GM19452 (cell line): Measurements from ENCODE around the gene MED14.

Source experiments
- ATAC-seq: cut with Tn5 transposase; IDR thresholded peaks from one replicate; pipeline ENCODE4 v1.9.1; 2021; ENCODE audit not compliant: unreplicated experiment

The MED14 gene

DNA sequence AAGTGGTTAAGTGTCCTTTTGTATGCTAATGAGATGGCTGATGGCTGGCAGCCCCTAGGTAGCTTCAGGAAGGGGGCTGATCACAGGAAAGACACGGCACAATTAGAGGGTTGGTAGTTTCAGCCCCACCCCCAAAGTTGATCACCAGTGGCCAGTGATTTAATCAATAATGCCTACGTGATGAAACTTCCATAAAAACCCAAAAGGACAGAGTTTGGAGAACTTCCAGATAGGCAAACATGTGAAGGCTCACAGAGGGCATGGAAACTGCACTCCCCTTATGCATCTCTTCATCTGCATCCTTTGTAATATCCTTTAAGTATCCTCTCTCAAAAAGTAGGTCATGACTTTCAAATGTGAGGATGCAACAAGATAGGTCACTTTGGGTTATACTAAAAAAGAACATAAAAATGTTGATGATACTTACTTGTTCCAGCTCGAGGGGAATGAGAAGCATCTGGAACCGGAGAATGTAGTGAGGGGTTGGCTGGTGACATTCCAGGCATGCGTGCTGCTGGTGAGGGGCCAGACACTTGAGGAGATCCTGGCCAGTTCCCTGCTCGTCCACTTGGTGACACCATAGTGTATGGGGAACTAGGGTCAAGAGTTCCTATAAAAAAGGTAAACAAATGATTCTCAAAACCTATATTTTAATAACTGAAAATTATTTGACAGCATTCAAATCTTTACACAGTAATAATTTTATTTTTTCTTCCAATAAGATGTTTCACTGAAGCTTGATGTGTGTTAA lies 71.3 kb downstream of the MED14 start:
- ATAC-seq, result no peak

DNA sequence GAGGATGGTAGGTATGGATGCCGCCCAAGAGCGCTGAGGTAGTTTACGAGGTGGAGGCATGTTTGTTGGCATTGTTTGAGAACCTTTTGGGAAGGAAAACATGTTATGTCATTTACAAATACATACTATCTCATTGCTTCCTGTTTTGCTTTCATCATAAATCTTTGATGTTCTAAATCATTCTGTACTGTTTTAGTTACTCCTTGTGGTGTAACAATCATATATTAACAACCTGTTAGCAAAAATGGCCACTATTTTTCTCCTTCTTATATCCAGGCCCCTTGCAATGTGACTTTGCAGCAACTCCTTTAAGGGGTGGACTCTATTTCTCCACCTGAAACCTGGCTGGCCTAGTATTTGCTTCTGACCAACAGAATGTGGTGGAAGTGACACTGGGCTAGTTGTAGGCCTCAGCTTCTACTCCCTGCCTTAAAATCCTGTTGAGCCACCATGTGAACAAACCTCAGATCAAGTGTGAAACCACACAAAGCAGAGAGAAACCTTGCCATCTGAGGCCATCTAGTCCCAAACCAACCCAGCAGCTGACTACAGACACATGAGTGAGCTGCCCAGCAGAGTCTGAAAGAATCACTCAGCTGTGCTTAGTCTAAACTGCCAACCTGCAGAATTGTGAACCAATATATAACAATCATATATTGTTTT lies 72.1 kb downstream of the MED14 start:
- peak; percentile 82 for ATAC-seq

DNA sequence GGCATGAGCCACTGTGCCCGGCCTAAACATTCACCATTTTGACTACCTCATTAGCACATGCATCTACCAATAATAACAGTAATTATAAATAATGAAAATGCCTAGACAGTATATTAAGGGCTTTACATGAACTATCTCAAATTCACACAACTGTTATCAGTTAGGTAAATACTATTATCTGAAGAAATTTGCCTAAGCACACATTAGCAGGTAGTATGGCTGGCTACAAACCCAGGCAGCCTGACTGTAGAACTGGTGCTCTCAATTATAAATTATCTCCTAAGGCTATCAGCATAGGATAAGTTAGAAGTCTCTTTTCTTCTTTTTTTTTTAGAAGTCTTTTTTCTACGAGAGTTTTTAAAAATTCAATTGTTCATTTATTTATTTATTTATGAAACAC lies 73.9 kb downstream of the MED14 start:
- ATAC-seq, result no peak

DNA sequence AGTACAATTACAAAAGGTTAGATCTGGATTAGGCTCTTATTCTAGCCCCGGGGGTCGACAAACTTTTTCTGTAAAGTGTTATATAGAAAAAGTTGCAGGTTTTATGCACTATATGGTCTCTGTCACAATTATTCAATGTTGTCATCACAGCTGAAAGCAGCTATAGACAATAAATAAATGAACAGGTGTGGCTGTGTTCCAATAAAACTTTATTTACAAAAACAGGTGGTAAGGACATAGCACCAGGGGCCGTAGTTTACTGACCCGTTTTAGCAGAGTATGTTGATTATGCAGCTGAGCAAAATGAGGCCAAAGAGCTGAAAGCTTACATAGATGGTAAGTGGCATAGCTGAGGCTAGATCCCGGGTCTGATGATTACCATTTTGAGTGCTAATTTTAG lies 75.0 kb downstream of the MED14 start:
- ATAC-seq, result no peak

DNA sequence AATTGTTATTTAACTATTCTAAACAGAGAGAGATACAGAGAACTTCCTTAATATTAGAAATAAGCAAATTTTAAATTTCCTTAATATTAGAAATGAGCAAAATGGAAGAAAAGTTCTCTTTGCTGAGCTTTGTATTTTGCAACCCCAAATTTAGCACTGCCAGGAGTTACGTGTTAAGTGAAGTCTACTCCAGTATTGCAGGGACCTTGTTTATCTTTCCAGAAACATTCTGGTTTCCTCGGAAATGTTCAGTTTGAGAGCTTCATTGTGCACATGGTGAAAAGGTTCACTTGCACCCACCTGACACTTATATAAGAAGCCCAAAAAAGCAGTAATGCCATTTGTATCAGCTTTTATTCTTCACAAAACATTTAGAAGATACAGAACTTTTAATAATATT lies 81.8 kb downstream of the MED14 start:
- ATAC-seq, result no peak

DNA sequence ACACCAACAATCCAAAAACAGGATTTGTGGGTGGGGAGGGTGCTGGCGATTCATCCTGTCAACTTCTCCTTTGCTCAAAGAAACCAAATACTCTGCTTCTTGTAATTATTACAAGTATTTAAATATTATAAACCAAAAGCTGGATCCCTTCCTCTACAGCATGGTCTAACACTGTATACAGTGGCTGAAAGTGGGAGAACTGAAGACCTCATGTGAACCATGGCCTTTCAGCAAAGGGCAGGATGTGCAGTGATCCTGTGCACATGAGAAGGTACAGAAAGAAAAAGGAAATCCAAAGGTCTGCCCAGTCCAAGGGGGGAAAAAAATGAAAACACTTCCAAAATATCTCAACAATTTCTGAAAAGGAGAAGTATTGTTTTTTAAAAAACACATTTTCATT lies 82.7 kb downstream of the MED14 start:
- no peak for ATAC-seq

DNA sequence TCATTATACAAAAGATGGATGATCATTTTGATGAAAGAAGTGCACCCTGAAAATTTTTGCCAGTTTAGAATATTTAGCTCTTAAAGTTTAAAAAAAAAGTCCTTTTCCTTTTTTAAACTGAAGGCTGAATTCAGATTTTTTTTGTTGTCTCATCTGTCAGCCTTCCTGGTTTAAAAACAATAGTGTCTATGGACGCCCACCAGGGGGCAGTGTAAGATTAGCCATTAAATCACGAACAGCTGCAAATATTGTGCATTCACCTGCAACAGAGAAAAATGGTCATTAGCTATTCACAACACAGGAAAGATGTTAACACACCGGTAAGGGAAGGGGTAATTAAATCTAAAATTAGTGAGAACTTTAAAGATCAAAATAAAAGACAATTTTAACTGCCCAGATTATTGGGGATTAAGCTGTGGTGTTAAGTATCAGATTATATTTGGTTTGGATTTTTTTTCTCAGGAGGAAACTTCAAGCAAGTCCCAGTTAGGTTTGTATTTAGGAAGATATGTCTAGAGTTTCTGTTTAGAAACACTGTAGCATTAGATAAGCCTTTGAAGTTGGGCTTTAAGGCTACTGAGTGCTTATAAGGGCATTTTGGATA lies 83.6 kb downstream of the MED14 start:
- no peak for ATAC-seq

DNA sequence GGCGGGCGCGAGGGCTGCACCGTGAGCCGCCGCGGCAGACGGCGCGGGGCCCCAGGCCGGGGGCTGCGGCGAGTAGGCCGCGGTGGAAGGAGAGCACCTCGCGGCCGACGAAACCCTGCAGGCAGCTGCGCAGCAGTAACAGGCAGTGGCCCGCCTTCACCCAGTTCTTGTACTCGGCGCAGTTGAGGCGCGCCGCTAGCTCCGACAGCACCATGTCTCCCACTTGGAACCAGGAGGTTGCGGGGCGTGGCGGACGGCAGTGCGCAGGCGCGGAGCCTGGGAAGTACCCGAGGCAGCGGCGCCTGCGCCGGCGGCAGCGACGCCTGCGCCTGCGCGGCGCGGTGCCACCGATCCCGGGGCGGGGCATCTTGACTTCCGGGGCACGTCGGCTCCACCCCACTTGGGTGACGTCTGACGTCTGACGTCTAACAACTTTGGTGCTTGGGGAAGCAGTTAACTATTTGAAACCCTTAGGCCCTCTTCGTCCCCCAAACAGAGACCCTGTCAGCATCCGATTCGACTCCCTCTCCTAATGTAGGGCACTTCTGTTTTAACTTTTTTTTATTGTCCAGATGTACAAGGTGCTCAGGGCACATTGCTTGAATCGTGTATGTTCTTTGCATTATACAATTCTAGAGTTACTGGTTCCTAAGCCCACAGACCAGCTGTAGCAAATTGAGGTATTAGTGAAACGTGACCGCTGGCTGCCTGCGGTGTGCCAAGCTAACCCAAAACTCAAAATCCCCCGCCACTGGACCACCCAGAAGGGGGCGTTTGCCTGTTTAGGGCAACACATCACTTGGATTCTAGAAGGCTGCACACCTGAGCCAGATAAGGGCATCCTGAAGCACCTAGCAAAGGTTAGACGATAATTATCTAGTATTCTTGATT lies 87.8 kb downstream of the MED14 start, which contains the start of gene CXorf38:
Gene CXorf38, minus strand, starts transcription at position 255 of the 891 bp plus-strand sequence. Its CDS starts 41 bp downstream, at position 214.
- peak; percentile 66 for ATAC-seq

DNA sequence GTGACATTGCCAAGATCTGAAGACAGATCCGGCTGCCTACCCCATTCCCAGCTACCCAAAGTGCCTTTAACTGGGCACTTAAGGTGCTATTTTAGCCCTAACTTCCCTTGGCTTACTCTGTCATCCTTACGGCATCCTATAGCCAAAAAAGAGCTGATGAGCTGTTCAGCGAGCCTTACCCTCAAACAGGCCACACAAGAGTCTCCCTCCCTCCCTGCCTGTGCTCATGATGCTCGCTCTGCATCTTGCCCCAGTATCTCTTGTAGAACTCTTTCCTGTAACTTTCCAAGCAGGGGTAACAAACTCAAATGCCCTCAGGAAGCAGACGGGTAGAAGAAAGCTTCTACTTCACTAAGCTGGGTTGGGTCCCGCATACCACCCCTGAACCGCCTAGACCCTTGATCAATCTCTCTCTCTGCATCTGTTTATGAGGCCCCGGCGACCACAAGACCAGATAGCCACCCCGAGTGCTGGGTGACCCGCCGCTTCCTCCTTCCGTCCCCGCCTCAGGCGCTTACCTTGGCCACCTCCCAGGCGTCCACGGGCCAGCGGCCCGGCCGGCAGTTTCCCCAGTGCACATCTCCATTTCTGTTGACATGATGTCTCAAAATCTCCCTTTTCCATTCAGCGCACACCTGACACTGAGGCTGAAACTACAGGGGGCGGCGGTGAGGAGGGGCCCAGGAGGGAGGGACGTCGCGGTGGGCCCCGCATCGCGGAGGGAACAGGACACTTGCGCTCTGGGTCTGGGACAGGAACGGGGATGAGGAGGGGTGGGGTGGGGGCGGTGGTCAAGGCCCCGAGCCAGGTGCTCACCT lies 88.6 kb downstream of the MED14 start:
- ATAC-seq, result peak; percentile 24

DNA sequence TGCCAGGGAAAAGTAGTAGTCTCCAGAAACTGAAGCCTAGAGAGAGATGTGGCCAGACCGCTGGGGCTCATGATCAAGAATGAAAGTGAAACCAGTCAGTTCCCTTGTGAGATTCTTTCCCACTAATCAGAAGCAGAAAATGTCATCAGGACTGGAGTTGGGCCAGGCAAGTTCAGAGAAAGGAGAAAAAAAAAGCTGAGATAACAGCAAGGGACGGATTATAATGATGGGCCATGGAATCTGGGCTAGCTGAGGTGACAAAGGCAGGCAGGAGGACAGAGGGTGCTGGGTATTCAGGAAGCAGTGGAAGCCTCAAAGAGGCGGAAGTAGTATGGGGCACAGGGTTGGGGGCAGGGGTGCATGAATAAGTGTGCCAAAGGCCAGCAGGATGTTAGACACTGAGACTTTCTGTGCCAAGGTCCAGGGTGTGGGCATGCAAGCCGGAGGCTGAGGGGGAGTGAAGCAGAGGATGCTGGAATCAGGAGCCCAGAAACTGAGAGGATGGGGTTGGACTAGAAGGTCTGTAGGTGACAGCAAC lies 90.5 kb downstream of the MED14 start:
- ATAC-seq, result no peak

DNA sequence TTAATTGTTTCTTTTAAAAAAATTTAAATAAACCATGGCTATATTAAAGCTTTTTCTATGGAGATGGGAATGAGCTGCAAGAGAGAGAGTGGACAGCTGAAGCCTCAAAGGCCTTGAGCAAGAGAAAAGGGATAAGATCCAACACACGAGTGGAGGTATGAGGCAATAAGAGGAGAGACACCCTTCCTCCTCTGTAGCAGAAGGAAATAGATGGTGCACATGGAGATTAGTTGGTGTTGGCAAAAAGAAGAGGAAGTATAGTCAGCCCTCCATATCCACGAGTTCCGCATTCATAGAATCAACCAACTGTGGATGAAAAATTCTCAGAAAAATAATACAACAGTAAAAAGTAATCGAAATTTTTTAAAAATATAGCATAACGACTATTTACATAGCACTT lies 91.2 kb downstream of the MED14 start:
- no peak for ATAC-seq

DNA sequence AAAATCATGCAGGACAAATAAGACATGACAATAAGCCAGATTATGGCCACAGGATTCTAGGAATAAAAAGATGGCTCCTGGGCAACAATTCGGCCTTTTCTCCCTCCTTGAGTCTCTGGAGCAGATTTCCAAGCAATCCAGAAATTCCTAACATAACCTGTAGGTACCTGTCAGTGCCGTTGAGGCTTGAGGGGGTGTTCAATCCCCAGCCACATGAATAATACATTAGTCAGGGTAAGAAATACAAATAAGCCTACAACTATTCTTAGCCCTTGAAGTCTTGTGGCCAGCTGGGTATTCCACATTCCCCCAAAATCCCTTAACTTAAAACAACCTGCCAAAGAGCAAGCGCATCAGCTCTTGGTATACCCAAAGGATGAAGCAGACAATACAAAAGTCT lies 97.7 kb downstream of the MED14 start:
- no peak for ATAC-seq

DNA sequence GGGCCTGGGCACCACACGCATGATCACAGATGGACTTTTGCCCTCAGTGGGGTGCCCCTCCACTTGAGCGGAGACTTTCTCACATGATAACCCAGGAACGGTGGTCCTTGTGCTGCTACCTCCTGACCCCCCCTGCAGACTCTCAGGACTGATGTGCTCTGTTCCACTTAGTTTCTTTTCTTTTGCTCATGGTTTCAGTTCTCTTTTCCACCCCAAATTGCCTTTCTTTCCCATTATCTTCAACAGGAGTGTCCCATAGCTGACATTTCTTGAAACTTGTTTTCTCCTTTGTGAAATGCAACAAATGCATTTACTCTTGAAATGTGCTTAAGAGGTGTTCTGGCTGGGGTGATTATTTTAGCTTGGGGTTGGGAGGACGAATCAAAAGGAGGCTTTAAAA lies 103.1 kb downstream of the MED14 start:
- ATAC-seq, result no peak

DNA sequence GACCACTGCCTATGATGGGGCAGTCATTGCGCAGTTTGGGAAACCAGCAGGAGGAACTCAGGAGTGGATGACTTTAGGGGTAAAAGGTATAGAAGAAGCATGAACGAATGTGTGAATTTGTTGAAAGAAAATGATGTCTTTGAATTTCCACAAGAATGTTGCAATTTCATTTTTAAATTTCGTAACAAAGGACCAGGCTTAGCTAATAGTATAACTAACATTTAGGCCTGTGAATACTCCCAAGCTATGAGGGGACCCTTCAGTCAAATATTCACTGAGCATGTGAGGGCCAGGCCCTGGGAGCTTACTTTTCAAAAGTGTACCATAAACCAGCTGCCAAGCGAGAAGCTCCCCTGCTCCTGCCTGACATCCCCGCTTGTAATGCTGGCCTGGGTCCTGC lies 106.8 kb downstream of the MED14 start:
- ATAC-seq, result no peak

DNA sequence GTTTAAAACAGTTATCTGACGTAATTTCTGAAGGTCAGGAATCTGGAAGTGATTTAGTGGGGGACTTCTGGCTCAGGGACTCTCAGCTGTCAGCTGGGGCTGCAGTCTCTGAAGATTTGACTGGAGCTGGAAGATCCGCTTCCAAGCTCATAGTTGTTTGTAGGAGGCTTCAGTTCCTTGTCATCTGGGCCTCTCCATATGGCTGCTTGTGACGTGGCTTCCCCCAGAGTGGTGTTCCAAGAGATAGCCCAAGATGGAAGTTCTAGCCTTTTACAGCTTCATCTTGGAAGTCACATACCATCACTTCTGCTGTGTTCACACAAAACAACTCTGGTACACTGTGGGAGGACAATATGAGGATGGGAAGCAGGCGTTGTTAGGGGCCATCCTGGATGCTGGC lies 110.0 kb downstream of the MED14 start:
- no peak for ATAC-seq

DNA sequence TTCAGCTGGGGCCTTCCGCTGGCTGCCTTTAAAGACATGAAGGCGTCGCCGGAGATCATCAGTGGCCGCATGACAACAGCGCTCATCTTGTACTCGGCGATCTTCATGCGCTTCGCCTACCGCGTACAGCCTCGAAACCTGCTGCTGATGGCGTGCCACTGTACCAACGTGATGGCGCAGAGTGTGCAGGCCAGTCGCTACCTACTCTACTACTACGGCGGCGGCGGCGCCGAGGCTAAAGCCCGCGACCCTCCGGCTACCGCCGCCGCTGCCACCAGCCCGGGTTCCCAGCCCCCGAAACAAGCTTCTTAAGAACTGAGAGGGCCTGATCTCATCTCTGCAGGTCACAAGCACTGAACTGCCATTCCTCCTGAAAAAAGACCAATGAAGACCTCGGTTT lies 111.7 kb downstream of the MED14 start:
- no peak for ATAC-seq

DNA sequence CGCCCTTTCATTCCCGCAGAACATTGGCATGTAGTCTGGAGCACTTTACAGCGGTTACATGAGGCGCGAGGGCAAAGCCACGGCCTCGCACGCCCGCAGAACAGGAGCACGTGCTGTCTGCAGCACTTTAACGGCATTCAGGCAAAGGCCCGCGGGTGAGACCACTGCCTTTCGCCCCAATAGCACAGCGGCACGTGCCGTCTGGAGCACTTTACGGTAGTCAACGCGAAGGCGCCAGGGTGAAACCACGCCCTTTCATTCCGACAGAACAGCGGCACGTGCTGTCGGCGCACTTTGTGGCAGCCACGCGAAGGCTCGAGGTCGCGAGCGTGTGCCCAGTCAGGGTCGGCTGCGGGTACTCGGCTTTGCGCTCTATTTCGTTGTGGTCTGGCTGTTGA lies 112.2 kb downstream of the MED14 start, which contains the start of gene MPC1L:
Gene MPC1L, plus strand, starts transcription at position 290 of the 398 bp plus-strand sequence. CDS start 138 bp downstream, outside the sequence.
- ATAC-seq, result no peak

DNA sequence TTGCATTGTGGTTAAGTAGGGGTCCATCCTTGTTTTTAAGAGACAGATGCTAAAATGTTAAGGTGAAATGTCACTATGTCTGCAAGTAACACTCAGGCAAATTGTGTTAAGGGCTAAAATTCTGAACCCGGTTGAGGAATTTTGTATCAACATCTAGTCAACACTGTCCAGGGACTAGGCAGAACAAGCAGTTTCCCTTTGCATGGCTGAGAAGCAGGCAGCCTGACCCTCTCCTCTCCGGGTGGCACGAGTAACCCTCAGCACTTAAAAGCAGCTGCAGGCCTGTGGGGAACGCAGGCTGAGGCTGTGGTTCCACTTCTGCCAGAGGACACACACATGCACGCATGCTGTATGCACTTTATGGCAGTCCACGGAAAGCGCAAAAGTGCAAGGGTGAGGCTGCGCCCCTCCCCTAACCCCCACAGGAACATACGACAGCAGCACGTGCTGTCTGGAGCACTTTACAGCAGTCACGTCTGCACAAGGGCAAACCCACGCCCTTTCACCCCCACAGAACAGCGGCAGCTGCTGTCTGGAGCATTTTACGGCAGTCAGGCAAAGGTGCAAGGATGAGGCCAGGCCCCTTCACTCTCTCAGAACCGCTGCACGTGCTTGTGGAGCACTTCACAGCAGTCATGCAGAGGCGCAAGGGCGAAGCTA lies 112.7 kb downstream of the MED14 start:
- ATAC-seq, result no peak

DNA sequence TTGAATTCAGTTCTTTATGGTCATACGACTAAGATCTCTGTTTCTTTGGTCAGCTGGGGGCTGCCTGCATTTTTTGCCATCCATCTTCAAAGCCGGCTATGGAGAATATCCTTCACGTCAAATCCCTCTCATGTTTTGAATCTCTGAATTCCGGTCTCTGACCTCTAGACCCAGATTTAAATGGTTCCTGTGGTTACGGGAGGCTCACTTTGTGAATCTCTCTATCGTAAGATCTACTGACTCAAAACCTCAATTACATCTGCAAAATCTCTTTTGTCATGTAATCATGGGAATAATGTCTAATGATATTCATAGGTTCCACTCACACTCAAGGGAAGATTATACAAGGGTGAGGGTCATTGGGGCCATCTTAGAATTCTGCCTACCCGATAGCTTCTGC lies 117.8 kb downstream of the MED14 start:
- no peak for ATAC-seq
